Loucy (cell line): Measurements from ENCODE around the gene PLCL2.

Experiments used
- CTCF ChIP-seq: fragments of 200-600 bp; sonication (generic); conservative IDR thresholded peaks from 2 replicates; pipeline ENCODE4 v1.5.1; 2014; ENCODE audit warnings: mild to moderate bottlenecking, antibody characterized with exemption, low read length
- EZH2phosphoT487 ChIP-seq: fragments of 200-600 bp; IDR thresholded peaks from 2 replicates; pipeline ENCODE4 v1.6.1; 2018; ENCODE audit warnings: antibody characterized with exemption, mild to moderate bottlenecking, moderate library complexity, borderline replicate concordance

GRCh38 chr3:17122758-17123157 is 238.0 kb downstream of the PLCL2 start:
- TF ChIP-seq CTCF = no peak
- no peak for TF ChIP-seq EZH2phosphoT487
